ENCODE measurements around the gene TEKT2. TPM values are rescaled to one million over a fixed set of nuclear protein-coding genes. Genes with fewer than 3 reads are reported as not detected.

Gene TEKT2
- total and polyA plus RNA-seq, 7 donors: 0.19 to 0.33 TPM; not detected in 5

- no peaks in the 10 kb centered on the region for H3K27me3 ChIP-seq
- no peak overlapping the region for H3K4me3 ChIP-seq
- DNase-seq: no peak
- peak overlapping the region in 1 of 4 donors; percentile 51 for H3K27ac ChIP-seq
- intact Hi-C loops (cut with DNase I): no loop called here
- no peaks in the 10 kb centered on the region for H3K36me3 ChIP-seq
- TF ChIP-seq POLR2A (IDR thresholded peaks at IDR 0.05) (no peak), EP300 (IDR thresholded peaks at IDR 0.05) (no peak), POLR2AphosphoS5 (IDR thresholded peaks at IDR 0.05) (no peak)
- TF ChIP-seq, protein P1, sequence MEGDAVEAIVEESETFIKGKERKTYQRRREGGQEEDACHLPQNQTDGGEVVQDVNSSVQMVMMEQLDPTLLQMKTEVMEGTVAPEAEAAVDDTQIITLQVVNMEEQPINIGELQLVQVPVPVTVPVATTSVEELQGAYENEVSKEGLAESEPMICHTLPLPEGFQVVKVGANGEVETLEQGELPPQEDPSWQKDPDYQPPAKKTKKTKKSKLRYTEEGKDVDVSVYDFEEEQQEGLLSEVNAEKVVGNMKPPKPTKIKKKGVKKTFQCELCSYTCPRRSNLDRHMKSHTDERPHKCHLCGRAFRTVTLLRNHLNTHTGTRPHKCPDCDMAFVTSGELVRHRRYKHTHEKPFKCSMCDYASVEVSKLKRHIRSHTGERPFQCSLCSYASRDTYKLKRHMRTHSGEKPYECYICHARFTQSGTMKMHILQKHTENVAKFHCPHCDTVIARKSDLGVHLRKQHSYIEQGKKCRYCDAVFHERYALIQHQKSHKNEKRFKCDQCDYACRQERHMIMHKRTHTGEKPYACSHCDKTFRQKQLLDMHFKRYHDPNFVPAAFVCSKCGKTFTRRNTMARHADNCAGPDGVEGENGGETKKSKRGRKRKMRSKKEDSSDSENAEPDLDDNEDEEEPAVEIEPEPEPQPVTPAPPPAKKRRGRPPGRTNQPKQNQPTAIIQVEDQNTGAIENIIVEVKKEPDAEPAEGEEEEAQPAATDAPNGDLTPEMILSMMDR (IDR thresholded peaks at IDR 0.05): no peak
- no peaks in the 10 kb centered on the region for H3K9me3 ChIP-seq
- peaks cover 0 to 12% (median 5%) of the 10 kb centered on the region in 4 donors for H3K4me1 ChIP-seq
- WGBS, 2 donors: 43 to 46% methylated on average over 5 of the region's 5 CpGs
Observed at GRCh38 chr1:36106269-36106668, 22.4 kb downstream of the TEKT2 start.

- H3K36me3 ChIP-seq: no peaks in the 10 kb centered on the region
- H3K9me3 ChIP-seq: no peaks in the 10 kb centered on the region
- H3K4me3 ChIP-seq: no peak overlapping the region
- no peak for DNase-seq
- peaks cover 0 to 12% (median 5%) of the 10 kb centered on the region in 4 donors for H3K4me1 ChIP-seq
- WGBS, 2 donors: 86 to 94% methylated on average over 9 of the region's 9 CpGs
- no peak for TF ChIP-seq POLR2AphosphoS5 (IDR thresholded peaks at IDR 0.05)
- TF ChIP-seq, protein P1 (IDR thresholded peaks at IDR 0.05): no peak
- TF ChIP-seq EP300 (IDR thresholded peaks at IDR 0.05): no peak
- no peak for TF ChIP-seq POLR2A (IDR thresholded peaks at IDR 0.05)
- no peaks in the 10 kb centered on the region for H3K27me3 ChIP-seq
- peak overlapping the region in 1 of 4 donors; percentile 31 for H3K27ac ChIP-seq
- intact Hi-C loops (cut with DNase I): no loop called here
Observed at GRCh38 chr1:36107394-36107793, 23.5 kb downstream of the TEKT2 start.

DNA sequence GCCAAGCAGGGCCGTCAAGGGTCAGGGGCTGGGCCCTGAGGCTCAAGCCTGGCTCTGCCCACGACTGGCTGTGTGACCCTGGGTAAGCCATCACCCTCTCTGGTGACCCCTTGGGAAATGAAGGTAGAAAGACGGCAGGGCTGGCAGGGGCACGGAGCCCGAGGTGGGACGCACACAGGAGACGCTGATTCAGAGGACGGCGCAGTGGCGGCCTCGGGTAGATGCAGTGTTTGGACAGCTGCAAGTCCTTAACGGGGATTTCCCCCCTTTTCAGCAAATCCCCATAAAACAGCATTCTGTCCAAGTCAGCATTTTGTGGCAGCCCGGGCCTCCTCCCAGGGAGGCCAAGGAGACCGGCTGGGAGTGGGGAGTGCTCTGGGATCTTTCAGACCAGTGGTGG lies 24.4 kb downstream of the TEKT2 start:
- H3K9me3 ChIP-seq: no peaks in the 10 kb centered on the region
- H3K36me3 ChIP-seq: no peaks in the 10 kb centered on the region
- H3K27ac ChIP-seq: no peak overlapping the region
- WGBS, 2 donors: 62 to 79% methylated on average over 14 of the region's 14 CpGs
- H3K4me1 ChIP-seq: peaks cover 0 to 12% (median 5%) of the 10 kb centered on the region in 4 donors
- no peak overlapping the region for H3K4me3 ChIP-seq
- no peak for DNase-seq
- intact Hi-C loops (cut with DNase I): no loop called here
- H3K27me3 ChIP-seq: no peaks in the 10 kb centered on the region
- TF ChIP-seq POLR2A (IDR thresholded peaks at IDR 0.05) (no peak), POLR2AphosphoS5 (IDR thresholded peaks at IDR 0.05) (no peak), EP300 (IDR thresholded peaks at IDR 0.05) (no peak)
- TF ChIP-seq, protein P1 (IDR thresholded peaks at IDR 0.05): no peak

DNA sequence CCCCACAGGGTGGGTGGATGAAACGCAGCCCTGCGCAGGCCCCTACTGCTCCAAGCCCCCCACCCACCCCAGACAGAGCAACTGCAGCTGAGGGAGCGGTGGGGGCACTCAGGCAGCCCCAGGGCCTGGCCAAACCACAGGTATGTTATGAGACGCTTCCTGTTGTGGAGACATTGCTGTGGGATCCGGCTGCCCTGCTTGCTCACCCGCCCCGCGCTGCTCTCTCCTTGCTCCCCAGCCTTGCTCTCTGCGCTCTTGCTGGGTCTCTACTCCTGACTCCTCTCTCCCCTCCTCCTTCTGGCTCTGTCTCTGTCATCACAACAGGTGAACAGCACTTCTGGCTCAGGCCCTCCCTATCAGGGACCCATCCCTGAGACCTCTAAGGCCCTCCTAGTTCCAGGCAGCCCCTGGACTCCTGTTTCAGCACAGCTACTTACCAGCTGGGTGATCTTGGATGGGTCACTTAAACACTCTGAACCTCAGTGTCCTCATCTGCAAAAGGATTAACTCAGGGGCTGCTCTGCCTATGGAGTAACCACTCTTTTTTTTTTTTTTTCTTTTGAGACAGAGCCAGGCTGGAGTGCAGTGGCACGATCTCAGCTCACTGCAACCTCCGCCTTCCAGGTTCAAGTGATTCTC lies 25.3 kb downstream of the TEKT2 start:
- Histone ChIP-seq H3K4me1 (peaks cover 0 to 12% (median 5%) of the 10 kb centered on the region in 4 donors), H3K27ac (no peak overlapping the region), H3K9me3 (no peaks in the 10 kb centered on the region), H3K4me3 (no peak overlapping the region), H3K36me3 (no peaks in the 10 kb centered on the region), H3K27me3 (no peaks in the 10 kb centered on the region)
- WGBS, 2 donors: 63 to 79% methylated on average over 11 of the region's 11 CpGs
- intact Hi-C loops (cut with DNase I): no loop called here
- no peak for TF ChIP-seq POLR2A (IDR thresholded peaks at IDR 0.05)
- no peak for TF ChIP-seq EP300 (IDR thresholded peaks at IDR 0.05)
- TF ChIP-seq, protein P1 (IDR thresholded peaks at IDR 0.05): no peak
- no peak for TF ChIP-seq POLR2AphosphoS5 (IDR thresholded peaks at IDR 0.05)
- DNase-seq: no peak

GRCh38 chr1:36111151-36111550 lies 27.3 kb downstream of the TEKT2 start:
- DNase-seq: no peak
- no peak overlapping the region for H3K27ac ChIP-seq
- 61 to 71% methylated on average over 4 of the region's 4 CpGs for WGBS, 2 donors
- no peak overlapping the region for H3K4me3 ChIP-seq
- H3K36me3 ChIP-seq: no peaks in the 10 kb centered on the region
- no peaks in the 10 kb centered on the region for H3K27me3 ChIP-seq
- peaks cover 0 to 24% (median 18%) of the 10 kb centered on the region in 4 donors for H3K4me1 ChIP-seq
- TF ChIP-seq, protein P1 (IDR thresholded peaks at IDR 0.05): no peak
- TF ChIP-seq EP300 (IDR thresholded peaks at IDR 0.05) (no peak), POLR2A (IDR thresholded peaks at IDR 0.05) (no peak), POLR2AphosphoS5 (IDR thresholded peaks at IDR 0.05) (no peak)
- intact Hi-C loops (cut with DNase I): no loop called here
- H3K9me3 ChIP-seq: no peaks in the 10 kb centered on the region
